WTC11 (cell line): ENCODE measurements around the gene CLEC14A.

ENCODE experiments used
- ETV6 ChIP-seq: sonication (generic); formaldehyde crosslinking; IDR thresholded peaks from 2 replicates; pipeline ENCODE4 v1.8.1; 2022; ENCODE audit warnings: mild to moderate bottlenecking, missing genetic modification reagents
- HMGA2 ChIP-seq: fragments of 250-450 bp; sonication (Bioruptor Pico); IDR thresholded peaks from 2 replicates; pipeline ENCODE4 v1.4.0; 2021; ENCODE audit warnings: mild to moderate bottlenecking, moderate library complexity
- JAZF1 ChIP-seq: fragments of 250-450 bp; sonication (Bioruptor Pico); IDR thresholded peaks from 2 replicates; pipeline ENCODE4 v1.9.0; 2021; ENCODE audit warnings: moderate library complexity, mild to moderate bottlenecking, inconsistent platforms
- JUN ChIP-seq: sonication (generic); formaldehyde crosslinking; IDR thresholded peaks from 2 replicates; pipeline ENCODE4 v1.8.0; 2023; ENCODE audit warnings: mild to moderate bottlenecking, missing genetic modification reagents
- MXD4 ChIP-seq: fragments of 250-450 bp; sonication (Bioruptor Pico); IDR thresholded peaks from 2 replicates; pipeline ENCODE4 v1.8.0; 2021; ENCODE audit warnings: mild to moderate bottlenecking, moderate library complexity, borderline replicate concordance
- NFE2L1 ChIP-seq: sonication (generic); formaldehyde crosslinking; IDR thresholded peaks from 2 replicates; pipeline ENCODE4 v1.8.1; 2023; ENCODE audit warnings: missing genetic modification reagents
- TF ChIP-seq, protein P1 (sequence below): sonication (generic); formaldehyde crosslinking; IDR thresholded peaks from 2 replicates; pipeline ENCODE4 v1.8.0; 2022; ENCODE audit warnings: mild to moderate bottlenecking, missing genetic modification reagents
- TF ChIP-seq, protein P2 (sequence below): fragments of 200-600 bp; IDR thresholded peaks from 2 replicates; pipeline ENCODE4 v1.8.0; 2022; ENCODE audit warnings: antibody characterized with exemption
- TF ChIP-seq, protein P3 (sequence below): sonication (generic); formaldehyde crosslinking; IDR thresholded peaks from 2 replicates; pipeline ENCODE4 v1.8.1; 2023; ENCODE audit warnings: mild to moderate bottlenecking, missing genetic modification reagents, moderate library complexity
- TF ChIP-seq, protein P4 (sequence below): sonication (generic); formaldehyde crosslinking; IDR thresholded peaks from 2 replicates; pipeline ENCODE4 v1.8.1; 2022; ENCODE audit warnings: low read depth, mild to moderate bottlenecking, moderate library complexity, missing genetic modification reagents, borderline replicate concordance
- TF ChIP-seq, protein P5 (sequence below): sonication (generic); formaldehyde crosslinking; IDR thresholded peaks from 2 replicates; pipeline ENCODE4 v1.8.1; 2022; ENCODE audit warnings: mild to moderate bottlenecking, moderate library complexity, missing genetic modification reagents
- TF ChIP-seq, protein P6 (sequence below): sonication (generic); formaldehyde crosslinking; IDR thresholded peaks from 2 replicates; pipeline ENCODE4 v1.8.1; 2022; ENCODE audit warnings: low read depth, missing genetic modification reagents, borderline replicate concordance

DNA sequence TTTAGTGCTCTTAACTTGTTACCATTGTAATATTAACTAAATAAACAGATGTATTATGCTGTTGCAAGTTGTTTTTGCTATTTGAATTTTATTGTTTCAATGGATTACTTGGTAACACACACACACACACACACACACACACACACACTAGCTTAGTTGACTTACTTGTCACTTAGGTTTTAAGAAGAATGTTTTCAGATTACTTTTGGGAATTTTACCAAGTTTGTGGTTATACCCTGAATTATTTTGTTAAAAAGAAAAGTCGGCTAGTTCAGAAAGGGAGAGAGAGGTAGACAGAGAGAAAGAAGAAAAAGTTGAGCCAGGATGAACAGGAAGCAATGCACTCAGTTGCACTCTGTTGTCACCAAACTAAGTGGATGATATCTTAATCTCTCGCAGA, 42.9 kb downstream of the CLEC14A start:
- TF ChIP-seq, protein P1, sequence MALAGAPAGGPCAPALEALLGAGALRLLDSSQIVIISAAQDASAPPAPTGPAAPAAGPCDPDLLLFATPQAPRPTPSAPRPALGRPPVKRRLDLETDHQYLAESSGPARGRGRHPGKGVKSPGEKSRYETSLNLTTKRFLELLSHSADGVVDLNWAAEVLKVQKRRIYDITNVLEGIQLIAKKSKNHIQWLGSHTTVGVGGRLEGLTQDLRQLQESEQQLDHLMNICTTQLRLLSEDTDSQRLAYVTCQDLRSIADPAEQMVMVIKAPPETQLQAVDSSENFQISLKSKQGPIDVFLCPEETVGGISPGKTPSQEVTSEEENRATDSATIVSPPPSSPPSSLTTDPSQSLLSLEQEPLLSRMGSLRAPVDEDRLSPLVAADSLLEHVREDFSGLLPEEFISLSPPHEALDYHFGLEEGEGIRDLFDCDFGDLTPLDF (CRISPR knock-in tag): no peak
- TF ChIP-seq ETV6 (CRISPR knock-in tag) (no peak), NFE2L1 (no peak), HMGA2 (no peak), MXD4 (no peak), JAZF1 (CRISPR knock-in tag) (no peak), JUN (CRISPR knock-in tag) (no peak)
- TF ChIP-seq, protein P2, sequence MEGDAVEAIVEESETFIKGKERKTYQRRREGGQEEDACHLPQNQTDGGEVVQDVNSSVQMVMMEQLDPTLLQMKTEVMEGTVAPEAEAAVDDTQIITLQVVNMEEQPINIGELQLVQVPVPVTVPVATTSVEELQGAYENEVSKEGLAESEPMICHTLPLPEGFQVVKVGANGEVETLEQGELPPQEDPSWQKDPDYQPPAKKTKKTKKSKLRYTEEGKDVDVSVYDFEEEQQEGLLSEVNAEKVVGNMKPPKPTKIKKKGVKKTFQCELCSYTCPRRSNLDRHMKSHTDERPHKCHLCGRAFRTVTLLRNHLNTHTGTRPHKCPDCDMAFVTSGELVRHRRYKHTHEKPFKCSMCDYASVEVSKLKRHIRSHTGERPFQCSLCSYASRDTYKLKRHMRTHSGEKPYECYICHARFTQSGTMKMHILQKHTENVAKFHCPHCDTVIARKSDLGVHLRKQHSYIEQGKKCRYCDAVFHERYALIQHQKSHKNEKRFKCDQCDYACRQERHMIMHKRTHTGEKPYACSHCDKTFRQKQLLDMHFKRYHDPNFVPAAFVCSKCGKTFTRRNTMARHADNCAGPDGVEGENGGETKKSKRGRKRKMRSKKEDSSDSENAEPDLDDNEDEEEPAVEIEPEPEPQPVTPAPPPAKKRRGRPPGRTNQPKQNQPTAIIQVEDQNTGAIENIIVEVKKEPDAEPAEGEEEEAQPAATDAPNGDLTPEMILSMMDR: no peak
- TF ChIP-seq, protein P3, sequence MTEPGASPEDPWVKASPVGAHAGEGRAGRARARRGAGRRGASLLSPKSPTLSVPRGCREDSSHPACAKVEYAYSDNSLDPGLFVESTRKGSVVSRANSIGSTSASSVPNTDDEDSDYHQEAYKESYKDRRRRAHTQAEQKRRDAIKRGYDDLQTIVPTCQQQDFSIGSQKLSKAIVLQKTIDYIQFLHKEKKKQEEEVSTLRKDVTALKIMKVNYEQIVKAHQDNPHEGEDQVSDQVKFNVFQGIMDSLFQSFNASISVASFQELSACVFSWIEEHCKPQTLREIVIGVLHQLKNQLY (CRISPR knock-in tag): no peak
- TF ChIP-seq, protein P4, sequence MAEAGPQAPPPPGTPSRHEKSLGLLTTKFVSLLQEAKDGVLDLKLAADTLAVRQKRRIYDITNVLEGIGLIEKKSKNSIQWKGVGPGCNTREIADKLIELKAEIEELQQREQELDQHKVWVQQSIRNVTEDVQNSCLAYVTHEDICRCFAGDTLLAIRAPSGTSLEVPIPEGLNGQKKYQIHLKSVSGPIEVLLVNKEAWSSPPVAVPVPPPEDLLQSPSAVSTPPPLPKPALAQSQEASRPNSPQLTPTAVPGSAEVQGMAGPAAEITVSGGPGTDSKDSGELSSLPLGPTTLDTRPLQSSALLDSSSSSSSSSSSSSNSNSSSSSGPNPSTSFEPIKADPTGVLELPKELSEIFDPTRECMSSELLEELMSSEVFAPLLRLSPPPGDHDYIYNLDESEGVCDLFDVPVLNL (CRISPR knock-in tag): no peak
- TF ChIP-seq, protein P5, sequence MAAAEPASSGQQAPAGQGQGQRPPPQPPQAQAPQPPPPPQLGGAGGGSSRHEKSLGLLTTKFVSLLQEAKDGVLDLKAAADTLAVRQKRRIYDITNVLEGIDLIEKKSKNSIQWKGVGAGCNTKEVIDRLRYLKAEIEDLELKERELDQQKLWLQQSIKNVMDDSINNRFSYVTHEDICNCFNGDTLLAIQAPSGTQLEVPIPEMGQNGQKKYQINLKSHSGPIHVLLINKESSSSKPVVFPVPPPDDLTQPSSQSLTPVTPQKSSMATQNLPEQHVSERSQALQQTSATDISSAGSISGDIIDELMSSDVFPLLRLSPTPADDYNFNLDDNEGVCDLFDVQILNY (CRISPR knock-in tag): no peak
- TF ChIP-seq, protein P6, sequence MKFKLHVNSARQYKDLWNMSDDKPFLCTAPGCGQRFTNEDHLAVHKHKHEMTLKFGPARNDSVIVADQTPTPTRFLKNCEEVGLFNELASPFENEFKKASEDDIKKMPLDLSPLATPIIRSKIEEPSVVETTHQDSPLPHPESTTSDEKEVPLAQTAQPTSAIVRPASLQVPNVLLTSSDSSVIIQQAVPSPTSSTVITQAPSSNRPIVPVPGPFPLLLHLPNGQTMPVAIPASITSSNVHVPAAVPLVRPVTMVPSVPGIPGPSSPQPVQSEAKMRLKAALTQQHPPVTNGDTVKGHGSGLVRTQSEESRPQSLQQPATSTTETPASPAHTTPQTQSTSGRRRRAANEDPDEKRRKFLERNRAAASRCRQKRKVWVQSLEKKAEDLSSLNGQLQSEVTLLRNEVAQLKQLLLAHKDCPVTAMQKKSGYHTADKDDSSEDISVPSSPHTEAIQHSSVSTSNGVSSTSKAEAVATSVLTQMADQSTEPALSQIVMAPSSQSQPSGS: no peak
